Measurements from ENCODE around the gene COMMD10.

- TF ChIP-seq CTCF (conservative IDR thresholded peaks at IDR 0.05), result peak; percentile 18
- TF ChIP-seq ZFX (IDR thresholded peaks at IDR 0.05), result no peak
Observed at GRCh38 chr5:116142495-116142894, 57.7 kb downstream of the COMMD10 start.
